ENCODE measurements around the gene AGAP1. TPM values are rescaled to one million over a fixed set of nuclear protein-coding genes. Genes with fewer than 3 reads are reported as not detected.

Gene AGAP1
- total and polyA plus RNA-seq, 7 donors = 10.8 to 42.7 (median 18.6) TPM

GRCh38 chr2:235643680-235644511, 150.1 kb downstream of the AGAP1 start:
- Histone ChIP-seq H3K4me3 (no peak overlapping the region), H3K27ac (peak overlapping the region in 1 of 4 donors; percentile 31), H3K9me3 (no peaks in the 10 kb centered on the region), H3K4me1 (peaks cover 0 to 51% (median 43%) of the 10 kb centered on the region in 4 donors), H3K36me3 (no peaks in the 10 kb centered on the region), H3K27me3 (no peaks in the 10 kb centered on the region)
- TF ChIP-seq CTCF (IDR thresholded peaks at IDR 0.05) = no peak
- TF ChIP-seq EP300 (IDR thresholded peaks at IDR 0.05) = no peak
- TF ChIP-seq POLR2A (IDR thresholded peaks at IDR 0.05) = no peak
- TF ChIP-seq POLR2AphosphoS5 (IDR thresholded peaks at IDR 0.05) = no peak
- WGBS, 2 donors = 76 to 84% methylated on average over 16 of the region's 16 CpGs
- DNase-seq = no peak
- intact Hi-C loops (cut with DNase I) = no loop called here

GRCh38 chr2:235647264-235647663, 153.4 kb downstream of the AGAP1 start:
- H3K4me1 ChIP-seq = peaks cover 0 to 27% (median 10%) of the 10 kb centered on the region in 4 donors
- no peak overlapping the region for H3K27ac ChIP-seq
- no peak for DNase-seq
- WGBS, 2 donors = 94% methylated on average over 6 of the region's 6 CpGs
- H3K27me3 ChIP-seq = no peaks in the 10 kb centered on the region
- no peak for TF ChIP-seq EP300 (IDR thresholded peaks at IDR 0.05)
- TF ChIP-seq POLR2A (IDR thresholded peaks at IDR 0.05) = no peak
- TF ChIP-seq CTCF (IDR thresholded peaks at IDR 0.05) = no peak
- no peak for TF ChIP-seq POLR2AphosphoS5 (IDR thresholded peaks at IDR 0.05)
- H3K4me3 ChIP-seq = no peak overlapping the region
- intact Hi-C loops (cut with DNase I) = no loop called here
- no peaks in the 10 kb centered on the region for H3K9me3 ChIP-seq
- no peaks in the 10 kb centered on the region for H3K36me3 ChIP-seq

- WGBS, 2 donors = 47 to 70% methylated on average over 3 of the region's 3 CpGs
- intact Hi-C loops (cut with DNase I) = no loop called here
These were observed 154.0 kb downstream of the AGAP1 start for GRCh38 chr2:235647877-235648276.

GRCh38 chr2:235649418-235649817, 155.6 kb downstream of the AGAP1 start:
- Histone ChIP-seq H3K4me1 (peaks cover 0 to 18% (median 5%) of the 10 kb centered on the region in 4 donors), H3K4me3 (no peak overlapping the region), H3K27ac (no peak overlapping the region), H3K36me3 (no peaks in the 10 kb centered on the region), H3K27me3 (no peaks in the 10 kb centered on the region), H3K9me3 (no peaks in the 10 kb centered on the region)
- TF ChIP-seq EP300 (IDR thresholded peaks at IDR 0.05) (no peak), POLR2A (IDR thresholded peaks at IDR 0.05) (no peak), CTCF (IDR thresholded peaks at IDR 0.05) (no peak), POLR2AphosphoS5 (IDR thresholded peaks at IDR 0.05) (no peak)
- WGBS, 2 donors = 80 to 89% methylated on average over 9 of the region's 9 CpGs
- intact Hi-C loops (cut with DNase I) = no loop called here
- no peak for DNase-seq

More at GRCh38 chr2:235647877-235648276, 154.0 kb downstream of the AGAP1 start:
- H3K27me3 ChIP-seq = no peaks in the 10 kb centered on the region
- no peak for DNase-seq
- H3K36me3 ChIP-seq = no peaks in the 10 kb centered on the region
- H3K4me3 ChIP-seq = no peak overlapping the region
- H3K9me3 ChIP-seq = no peaks in the 10 kb centered on the region
- TF ChIP-seq EP300 (IDR thresholded peaks at IDR 0.05) (no peak), POLR2A (IDR thresholded peaks at IDR 0.05) (no peak)
- no peak overlapping the region for H3K27ac ChIP-seq
- H3K4me1 ChIP-seq = peaks cover 0 to 22% (median 6%) of the 10 kb centered on the region in 4 donors

GRCh38 chr2:235651643-235652042, 157.8 kb downstream of the AGAP1 start:
- H3K36me3 ChIP-seq = no peaks in the 10 kb centered on the region
- no peak for DNase-seq
- no peaks in the 10 kb centered on the region for H3K9me3 ChIP-seq
- no peak overlapping the region for H3K27ac ChIP-seq
- peaks cover 0 to 17% (median 5%) of the 10 kb centered on the region in 4 donors for H3K4me1 ChIP-seq
- whole genome bisulfite sequencing, 2 donors = 86 to 89% methylated on average over 7 of the region's 7 CpGs
- intact Hi-C loops (cut with DNase I) = no loop called here
- no peak overlapping the region for H3K4me3 ChIP-seq
- no peaks in the 10 kb centered on the region for H3K27me3 ChIP-seq
- TF ChIP-seq POLR2AphosphoS5 (IDR thresholded peaks at IDR 0.05) (no peak), CTCF (IDR thresholded peaks at IDR 0.05) (no peak), POLR2A (IDR thresholded peaks at IDR 0.05) (no peak), EP300 (IDR thresholded peaks at IDR 0.05) (no peak)

Measured in sigmoid colon (tissue), 7 donors.